ENCODE results near the gene RALGPS2.

The RALGPS2 gene

GRCh38 chr1:178919581-178919980, 194.5 kb downstream of the RALGPS2 start:
- no peak for DNase-seq

- no peak for DNase-seq
Observed at GRCh38 chr1:178921499-178921898, 196.5 kb downstream of the RALGPS2 start.

GRCh38 chr1:178923512-178923911, 198.5 kb downstream of the RALGPS2 start:
- no peak for DNase-seq

- no peak for DNase-seq
Observed at GRCh38 chr1:178926046-178926445, 201.0 kb downstream of the RALGPS2 start.

- no peak for DNase-seq
Observed at GRCh38 chr1:178927003-178927402, 202.0 kb downstream of the RALGPS2 start.

GRCh38 chr1:178928041-178928440, 203.0 kb downstream of the RALGPS2 start:
- no peak for DNase-seq

- no peak for DNase-seq
Observed at GRCh38 chr1:178928976-178929375, 203.9 kb downstream of the RALGPS2 start.

- no peak for DNase-seq
Observed at GRCh38 chr1:178931858-178932551, 207.0 kb downstream of the RALGPS2 start.

- DNase-seq: no peak
Observed at GRCh38 chr1:178932552-178932906, 207.5 kb downstream of the RALGPS2 start.

GRCh38 chr1:178933105-178933561, 208.1 kb downstream of the RALGPS2 start:
- DNase-seq: no peak

GRCh38 chr1:178933709-178934490, 208.9 kb downstream of the RALGPS2 start:
- no peak for DNase-seq

GRCh38 chr1:178934546-178934945, 209.5 kb downstream of the RALGPS2 start:
- DNase-seq: no peak

- DNase-seq: no peak
Observed at GRCh38 chr1:178935610-178936009, 210.6 kb downstream of the RALGPS2 start.

GRCh38 chr1:178937695-178938094, 212.7 kb downstream of the RALGPS2 start:
- no peak for DNase-seq

- peak; percentile 27 for DNase-seq
Observed at GRCh38 chr1:178938101-178938958, 213.3 kb downstream of the RALGPS2 start.

GRCh38 chr1:178938959-178939317, 213.9 kb downstream of the RALGPS2 start:
- peak; percentile 30 for DNase-seq

GRCh38 chr1:178939338-178940067, 214.5 kb downstream of the RALGPS2 start:
- DNase-seq: peak; percentile 35

GRCh38 chr1:178940068-178940765, 215.2 kb downstream of the RALGPS2 start:
- DNase-seq: no peak

- DNase-seq: no peak
Observed at GRCh38 chr1:178941261-178941689, 216.2 kb downstream of the RALGPS2 start.

- no peak for DNase-seq
Observed at GRCh38 chr1:178941849-178942248, 216.8 kb downstream of the RALGPS2 start.

All from right kidney (tissue), 1 donor.